NCI-H2227 treated with DMSO at 0.1 percent for 48 hours (cell line): ENCODE data around the gene SIGLEC6.

Source experiments
- DNase-seq: peaks from one replicate; lab custom pipeline; 2025; lab: John Stamatoyannopoulos, UW

SIGLEC6 gene

GRCh38 chr19:51531349-51532315 lies at the start of gene SIGLEC6:
Gene SIGLEC6, minus strand, starts transcription at chr19:51531670. Its CDS starts 22 bp downstream, at chr19:51531648.
- no peak for DNase-seq

DNA sequence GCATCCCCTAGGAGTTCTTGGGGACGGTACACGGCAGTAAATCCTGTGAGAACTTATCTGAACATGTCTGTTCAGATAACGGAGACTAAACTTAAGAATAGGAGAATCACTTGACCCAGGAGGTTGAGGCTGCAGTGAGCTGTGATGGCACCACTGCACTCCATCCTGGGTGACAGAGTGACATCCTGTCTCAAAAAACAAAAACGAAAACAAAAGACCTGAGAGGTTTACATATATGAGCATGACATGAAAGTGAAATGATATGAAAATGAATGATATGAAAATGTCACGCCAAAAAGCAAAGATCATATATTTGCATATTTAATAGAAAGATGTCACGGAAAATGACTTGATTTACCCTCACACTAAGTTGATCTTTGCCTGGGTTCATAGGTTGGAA lies 45.4 kb upstream of the SIGLEC6 start:
- DNase-seq: no peak

DNA sequence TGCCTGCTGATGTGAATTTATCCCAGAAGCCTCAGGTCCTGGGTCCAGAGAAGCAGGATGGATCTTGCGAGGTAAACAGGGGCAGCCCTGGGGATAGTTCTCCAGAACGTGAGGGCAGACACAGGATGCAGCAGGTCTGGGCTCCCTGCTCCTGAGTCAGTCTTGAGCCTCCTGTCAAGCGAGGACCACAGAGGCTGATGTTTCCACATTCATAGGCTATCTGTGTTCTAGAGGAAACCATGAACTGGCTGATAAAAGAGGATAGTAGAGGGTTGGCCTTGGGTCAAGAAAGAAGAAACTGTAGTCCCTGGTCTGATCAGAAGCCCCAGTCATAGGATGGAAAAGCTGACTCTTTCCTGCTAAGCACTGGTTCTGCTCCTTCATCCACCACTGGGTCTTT lies 41.9 kb upstream of the SIGLEC6 start:
- DNase-seq: no peak

GRCh38 chr19:51572908-51573307 lies 41.4 kb upstream of the SIGLEC6 start:
- DNase-seq: no peak

DNA sequence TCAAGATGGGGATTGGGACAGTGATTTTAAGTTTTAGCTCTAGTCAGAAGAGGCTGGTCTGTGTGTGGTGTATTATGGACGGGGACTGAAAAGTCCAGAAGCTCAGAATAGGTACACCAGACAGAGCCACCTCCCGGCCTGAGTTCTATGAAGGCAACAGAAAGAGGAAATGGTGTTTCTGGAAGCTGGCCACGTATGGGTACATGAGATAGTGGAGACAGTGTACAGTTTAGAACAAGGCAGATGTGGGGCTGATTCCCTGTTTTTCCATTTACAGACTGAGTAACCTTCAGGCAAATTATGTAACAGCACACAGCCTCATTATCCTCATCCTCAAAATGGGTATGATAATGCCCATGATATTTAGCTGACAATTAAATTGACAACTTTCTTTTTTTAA lies 40.9 kb upstream of the SIGLEC6 start:
- DNase-seq: no peak

- no peak for DNase-seq
These were observed 40.1 kb upstream of the SIGLEC6 start for GRCh38 chr19:51571599-51571998.

DNA sequence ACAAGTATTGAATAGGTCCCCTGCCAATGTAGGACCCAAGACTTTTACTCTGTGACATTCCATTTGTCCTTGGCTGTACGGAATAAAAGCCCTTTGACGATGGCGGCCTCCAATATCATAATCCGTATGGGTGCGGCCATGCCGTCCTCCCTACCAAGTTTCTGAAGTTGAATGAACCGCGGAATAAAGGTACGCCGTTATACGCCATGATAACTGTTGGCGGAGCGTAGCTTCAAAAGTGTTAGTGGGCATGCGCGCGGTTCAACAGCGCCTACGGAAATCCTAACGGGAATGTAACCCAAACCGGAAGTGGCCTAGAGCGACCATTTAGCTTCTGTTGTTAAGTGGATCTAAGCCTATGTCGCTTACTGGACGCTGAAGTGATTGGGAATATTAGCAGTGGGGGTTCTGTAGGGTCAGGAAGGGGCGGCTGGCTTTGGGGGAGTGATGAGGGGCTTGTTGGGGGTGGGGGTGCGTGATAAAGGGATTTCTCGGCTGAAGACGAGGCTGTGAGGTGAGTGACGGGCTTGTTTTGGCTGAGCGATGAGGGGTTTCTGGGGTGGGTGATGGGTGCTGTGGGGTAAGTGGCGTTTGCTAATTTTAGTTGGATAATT lies 39.6 kb upstream of the SIGLEC6 start, which contains the start of gene ZNF175:
Gene ZNF175 (plus strand): TSS at position 322 of the 614 bp plus-strand sequence. CDS start 2,047 bp downstream, outside the sequence.
- peak; percentile 92 for DNase-seq

DNA sequence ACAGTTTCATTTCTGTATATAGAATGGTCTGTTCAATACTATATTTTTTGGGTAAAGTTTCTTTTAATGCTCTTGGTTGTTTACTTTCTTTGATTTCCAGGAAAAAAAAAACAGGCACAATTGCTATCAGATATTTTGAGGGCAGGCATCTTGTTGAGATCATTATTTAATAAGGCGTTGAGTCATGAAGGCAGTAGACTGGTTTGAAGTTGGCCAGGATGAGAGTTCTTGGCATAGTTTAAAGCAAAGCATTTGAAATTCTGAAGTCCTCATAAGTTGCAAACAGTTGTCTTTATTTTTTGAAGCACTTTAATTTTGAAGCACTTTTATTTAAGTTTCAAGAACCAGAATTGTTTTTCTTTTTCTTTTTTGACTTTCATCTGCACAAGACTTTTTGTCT lies 37.0 kb upstream of the SIGLEC6 start:
- no peak for DNase-seq

DNA sequence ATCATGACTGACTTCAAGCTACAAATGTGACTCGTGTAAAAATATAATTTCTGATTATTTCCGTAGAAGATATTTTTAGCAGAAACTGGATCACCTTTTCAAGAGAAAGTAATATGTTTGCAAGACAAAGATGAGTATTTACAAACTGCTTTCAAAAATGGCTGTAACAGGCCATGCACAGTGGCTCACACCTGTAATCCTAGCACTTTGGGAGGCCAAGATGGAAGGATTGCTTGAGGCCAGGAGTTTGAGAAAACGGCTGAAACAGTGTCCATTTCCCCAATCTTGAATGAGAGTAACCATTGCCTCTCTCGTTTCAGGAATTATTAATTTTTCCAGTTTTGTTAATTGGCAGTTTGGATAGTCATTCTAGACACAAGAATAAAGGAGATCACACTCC lies 36.1 kb upstream of the SIGLEC6 start:
- no peak for DNase-seq

DNA sequence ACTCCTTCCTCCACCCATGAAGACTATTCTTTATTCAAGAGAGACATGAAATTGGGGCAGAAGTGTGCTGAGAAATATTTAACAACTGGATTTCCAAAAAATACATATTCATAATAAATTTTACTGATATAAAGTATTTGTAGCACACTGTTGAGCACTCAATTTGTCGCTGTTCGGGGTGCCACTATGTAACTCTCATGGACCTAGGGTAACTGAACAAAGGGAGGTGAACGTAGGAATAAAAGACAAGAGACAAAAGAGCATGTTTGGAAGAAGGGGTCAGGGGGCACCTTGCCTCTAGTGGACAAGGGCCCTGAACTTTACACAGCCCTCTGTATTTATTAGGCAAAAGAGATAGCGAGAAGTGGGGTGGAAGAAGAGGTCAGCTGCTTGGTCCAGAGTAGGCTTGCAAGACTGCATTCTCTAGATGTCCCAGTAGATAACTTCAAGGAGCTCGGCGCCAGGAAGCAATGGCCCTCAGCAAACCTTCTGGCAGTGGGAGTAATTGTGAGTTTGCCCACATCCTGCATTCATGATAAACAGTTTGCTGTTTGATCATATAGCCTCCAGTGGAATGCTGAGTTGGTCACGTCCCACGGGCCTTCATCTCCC lies 35.1 kb upstream of the SIGLEC6 start:
- no peak for DNase-seq

DNA sequence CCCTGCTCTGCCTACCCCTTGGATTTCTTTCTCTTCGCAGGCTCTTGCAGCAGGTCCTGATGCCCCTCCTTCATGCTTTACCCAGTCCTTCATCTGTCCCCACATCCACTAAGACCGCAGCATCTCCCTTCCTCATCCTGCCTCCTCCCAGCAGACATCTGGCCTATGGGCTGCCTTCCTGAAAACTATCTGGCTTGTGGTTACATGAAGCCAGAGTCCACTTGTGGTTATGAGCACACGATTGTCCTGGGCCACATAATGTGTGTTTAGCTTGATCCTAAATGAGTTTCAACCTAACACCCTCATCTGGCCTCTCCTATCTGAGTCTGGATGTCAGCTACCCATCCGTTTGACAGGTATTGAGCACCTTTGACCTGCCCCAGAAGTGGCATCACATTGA lies 34.1 kb upstream of the SIGLEC6 start:
- no peak for DNase-seq

DNA sequence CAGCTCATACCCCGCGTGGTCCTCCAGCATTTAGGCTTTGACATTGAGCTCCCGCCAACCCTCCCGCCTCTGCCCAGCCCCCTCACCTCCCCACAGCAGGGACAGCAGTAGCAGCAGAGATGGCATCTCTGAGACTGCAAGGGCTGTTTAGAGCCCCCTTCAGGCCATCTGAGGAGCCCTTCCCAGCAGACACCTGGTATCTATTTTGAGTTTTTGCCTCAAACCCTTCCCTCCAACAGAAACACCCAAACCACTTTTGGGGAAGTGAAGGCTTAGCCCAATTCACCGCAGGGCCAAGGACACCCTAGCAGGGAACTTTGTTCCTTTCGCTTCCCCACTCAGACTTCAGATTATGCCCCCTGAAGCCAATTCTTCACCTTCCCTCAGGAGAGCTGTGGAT lies 33.3 kb upstream of the SIGLEC6 start:
- no peak for DNase-seq

- DNase-seq: no peak
These were observed 28.9 kb upstream of the SIGLEC6 start for GRCh38 chr19:51560339-51560738.

DNA sequence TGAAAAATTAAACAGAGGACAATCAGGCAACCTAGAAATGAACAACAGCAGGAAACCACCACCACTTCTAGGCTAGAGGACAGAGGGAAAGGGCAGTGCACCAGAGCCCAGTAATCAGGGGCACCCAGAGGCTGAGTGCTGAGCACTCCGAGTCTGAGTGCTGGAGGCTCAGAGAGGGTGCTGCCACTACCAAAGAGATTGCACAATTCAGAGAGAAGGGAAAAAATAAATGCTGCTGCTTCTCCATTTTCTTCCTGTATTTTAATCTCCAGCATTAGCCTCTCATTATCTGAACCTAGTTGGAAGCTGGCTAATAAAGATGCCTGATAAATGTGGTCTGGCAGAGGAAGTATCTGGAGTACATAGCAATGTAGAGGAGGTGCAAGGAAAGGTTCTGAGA lies 27.8 kb upstream of the SIGLEC6 start:
- no peak for DNase-seq

DNA sequence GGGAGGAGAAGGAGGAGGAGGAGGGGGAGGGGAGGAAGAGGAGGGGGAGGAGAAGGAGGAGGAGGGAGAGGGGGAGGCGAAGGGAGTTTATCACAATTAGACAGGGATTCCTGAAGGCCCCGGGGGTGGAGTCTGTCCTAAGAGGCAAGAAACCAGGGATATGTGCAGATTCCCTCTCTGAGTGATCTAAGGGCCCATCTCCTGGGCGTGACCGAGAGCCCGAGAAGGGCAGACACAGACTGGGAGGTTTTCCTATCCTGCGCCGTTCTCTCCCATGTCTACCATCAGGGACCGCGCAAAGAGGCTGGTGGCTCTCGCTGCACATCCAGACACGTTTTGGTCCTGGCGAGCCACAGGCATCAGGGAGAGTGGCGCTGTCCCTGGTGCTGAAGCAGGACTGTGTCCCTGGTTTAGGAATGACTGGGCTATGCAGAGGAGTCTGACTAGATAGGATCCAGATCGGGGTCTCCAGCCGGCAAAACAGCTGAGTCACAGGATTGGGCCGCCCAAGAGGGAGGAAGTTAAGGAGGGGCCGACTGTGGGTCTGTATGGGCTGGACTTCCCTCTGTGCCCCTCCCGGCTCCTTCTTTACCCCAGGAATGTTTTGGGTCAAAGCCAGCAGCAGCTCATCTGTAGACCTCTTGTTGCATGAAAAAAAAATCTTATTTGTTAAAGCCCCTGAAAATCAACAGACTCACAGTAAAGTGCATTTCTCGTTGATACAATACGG lies 21.7 kb upstream of the SIGLEC6 start:
- no peak for DNase-seq

DNA sequence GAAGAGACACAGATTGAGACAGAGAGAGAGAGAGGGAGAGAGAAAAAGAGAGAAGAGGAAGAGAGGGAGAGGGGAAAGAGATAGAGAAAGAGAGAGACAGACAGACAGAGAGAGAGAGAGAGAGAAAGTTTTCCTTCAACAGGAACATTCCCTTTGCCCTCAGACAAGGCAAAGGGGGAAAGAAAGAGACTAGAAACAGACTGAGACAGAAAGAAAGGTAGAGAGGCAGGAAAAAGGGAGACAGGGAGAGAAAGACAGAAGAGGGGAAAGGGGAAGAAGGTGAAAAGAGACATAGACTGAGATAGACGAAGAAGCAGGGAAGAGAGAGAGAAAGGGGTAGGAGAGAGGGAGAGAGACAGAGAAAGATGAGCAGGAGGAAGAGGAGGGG lies 21.1 kb upstream of the SIGLEC6 start:
- DNase-seq: no peak

DNA sequence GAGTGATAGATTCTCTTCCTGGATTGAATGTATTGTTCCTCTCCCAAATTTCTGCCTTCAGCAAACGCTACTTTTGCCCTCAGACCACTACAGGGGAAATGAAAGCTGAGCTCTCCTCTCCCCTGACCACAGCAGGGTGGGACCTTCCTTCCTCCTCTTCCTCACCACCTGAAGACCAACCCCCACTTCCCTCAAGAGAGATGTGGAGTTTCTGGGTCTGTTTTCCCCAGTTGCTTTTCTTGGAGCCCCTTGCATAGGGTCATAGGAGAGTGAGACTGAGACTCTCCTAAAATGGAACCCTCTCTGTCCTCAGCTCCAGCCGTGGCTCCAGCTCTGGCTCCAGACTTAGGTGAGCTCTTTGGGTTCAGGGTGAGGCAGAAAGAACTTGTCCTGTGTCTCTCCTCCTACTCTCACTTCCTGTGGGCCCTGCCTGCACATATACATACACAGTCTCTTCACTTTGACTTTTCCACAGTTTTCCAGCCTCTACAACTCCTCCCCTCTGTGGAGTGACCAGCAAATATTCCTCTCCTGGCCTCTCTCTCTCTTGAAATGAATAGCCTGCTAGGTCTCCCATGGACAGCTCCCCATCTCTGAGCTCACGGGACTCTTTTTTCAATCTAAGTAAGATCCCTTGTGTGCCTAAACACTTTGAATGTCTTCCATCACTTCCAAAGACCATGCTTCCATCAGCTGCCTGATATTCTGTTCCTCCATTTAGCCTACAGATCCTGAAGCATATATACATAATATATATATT lies 20.4 kb upstream of the SIGLEC6 start:
- DNase-seq: no peak

DNA sequence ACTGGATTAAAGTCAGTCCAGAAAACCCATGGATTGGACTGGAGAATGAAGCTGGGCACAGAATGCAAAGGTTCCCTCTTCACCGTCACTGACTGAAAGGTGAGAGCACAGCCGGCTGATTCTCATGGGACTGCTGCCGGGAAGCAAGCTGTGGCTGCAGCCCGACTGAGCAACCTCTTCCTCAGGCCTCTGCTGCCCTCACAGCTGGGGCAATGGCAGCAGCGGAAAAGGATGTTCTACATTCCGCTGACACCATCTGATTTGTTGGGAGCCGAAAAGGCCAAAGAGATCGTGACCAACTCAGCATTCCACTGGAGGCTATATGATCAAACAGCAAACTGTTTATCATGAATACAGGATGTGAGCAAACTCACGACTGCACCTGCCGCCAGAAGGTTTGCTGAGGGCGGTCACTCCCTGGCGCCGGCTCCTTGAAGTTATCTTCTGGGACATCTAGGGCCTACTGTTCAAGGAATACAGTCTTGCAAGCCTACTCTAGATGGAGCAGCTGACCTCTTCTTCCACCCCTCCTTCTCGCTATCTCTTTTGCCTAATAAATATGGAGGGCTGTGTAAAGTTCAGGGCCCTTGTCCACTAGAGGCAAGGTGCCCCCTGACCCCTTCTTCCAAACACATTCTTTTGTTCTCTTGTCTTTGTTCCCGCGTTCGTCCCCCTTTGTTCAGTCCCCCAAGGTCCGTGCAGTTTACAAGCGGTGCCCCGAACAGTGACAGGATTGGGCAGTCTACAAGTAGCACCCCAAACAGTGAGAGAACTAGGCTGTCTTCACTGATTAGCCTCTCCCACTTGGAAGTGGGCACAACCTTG lies 19.6 kb upstream of the SIGLEC6 start:
- no peak for DNase-seq

DNA sequence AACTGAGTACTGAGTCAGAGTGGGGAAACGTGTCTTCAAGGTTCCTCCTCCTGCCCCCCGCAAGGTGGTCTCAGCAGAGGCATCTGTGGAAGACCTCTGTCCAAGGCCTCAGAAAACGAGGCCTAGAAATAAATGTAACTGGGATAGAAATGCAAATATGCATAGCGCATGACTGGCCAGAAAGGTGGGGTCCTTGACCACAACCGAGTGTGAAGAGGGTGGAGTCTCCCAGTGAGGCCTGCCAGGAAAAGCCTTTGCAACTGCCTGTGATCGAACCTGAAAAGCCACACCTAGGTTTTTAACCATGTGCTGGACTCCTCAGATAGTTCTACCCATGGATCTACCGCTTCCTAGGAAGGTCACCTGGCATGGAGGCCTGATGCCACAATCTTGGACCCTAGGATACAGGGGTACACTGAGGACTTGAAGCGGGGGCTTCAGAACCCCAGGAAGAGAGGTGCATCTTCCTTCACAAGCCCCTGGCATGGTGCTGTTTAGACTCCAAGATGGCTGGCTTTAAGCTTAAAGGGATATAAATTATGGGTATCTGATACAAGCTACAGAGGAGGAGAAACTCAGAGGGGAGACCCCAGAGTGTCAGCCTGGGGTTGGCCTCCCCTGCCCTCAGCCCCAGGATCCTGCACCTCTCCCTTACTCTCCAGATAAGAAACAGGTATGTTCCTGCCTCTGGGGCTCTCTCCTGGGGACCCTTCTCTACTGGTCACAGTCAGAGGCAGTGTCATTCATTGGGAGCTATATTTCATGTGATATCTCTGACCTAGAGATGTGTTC lies 18.3 kb upstream of the SIGLEC6 start:
- no peak for DNase-seq

DNA sequence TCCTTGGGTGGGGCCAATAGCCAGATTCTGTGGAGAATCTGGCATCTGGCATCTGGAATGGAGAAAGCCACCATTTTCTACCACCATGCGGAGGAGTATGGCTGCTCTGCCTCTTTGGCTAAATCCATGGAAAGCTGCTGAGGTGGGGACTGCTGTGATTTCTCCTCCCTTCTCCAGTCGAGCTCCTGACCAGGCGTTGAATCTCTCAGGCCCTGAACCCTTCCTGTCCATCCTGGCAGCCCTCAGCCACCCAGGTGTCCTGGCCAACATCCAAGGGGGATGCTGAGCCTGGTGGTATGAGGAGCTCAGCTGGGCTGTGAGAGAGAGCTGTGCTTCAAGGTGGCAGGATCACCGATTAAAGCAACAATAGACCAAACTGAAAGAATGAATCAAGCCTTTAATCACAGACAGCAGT lies 17.4 kb upstream of the SIGLEC6 start:
- no peak for DNase-seq
